Uterine smooth muscle cell (primary cell): Measurements from ENCODE around the gene GCSAM. TPM values are rescaled to one million over a fixed set of nuclear protein-coding genes. Genes with fewer than 3 reads are reported as not detected.

Source experiments
- total RNA-seq: library from RNA; depleted of rRNA; stranded (reverse); fragments of >200 nt; gene quantifications from 2 replicates; pipeline ENCODE4 v1.2.3, GENCODE V29; 2014

Gene GCSAM, protein sequence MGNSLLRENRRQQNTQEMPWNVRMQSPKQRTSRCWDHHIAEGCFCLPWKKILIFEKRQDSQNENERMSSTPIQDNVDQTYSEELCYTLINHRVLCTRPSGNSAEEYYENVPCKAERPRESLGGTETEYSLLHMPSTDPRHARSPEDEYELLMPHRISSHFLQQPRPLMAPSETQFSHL
- total RNA-seq, result not detected in 2 replicates

DNA sequence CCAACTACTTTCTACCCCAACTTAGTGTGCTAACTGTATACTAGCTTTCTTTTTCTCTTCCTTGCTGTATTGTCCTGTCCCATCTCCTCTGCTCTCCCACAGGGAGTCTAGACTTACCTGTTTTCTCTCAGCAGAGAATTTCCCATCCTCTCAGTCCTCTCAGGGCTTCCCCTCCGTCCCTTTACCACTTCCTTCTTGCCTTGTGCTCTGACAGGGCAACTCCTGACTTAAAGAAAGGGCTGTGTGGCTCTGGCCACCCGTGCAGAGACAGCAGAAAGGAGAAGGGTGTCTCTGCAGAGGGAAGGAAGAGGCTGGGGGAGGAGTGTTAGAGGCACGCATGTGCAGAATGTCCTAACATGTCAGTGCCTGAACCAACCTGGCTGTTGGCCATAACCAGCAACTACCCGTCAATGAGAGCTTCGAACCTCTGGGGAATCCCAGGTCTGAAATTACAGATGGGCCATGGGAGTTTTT is at the start of gene GCSAM:
TSS of gene GCSAM (minus strand) at position 274 of the 474 bp plus-strand sequence. CDS start at position 146, 128 bp downstream.

DNA sequence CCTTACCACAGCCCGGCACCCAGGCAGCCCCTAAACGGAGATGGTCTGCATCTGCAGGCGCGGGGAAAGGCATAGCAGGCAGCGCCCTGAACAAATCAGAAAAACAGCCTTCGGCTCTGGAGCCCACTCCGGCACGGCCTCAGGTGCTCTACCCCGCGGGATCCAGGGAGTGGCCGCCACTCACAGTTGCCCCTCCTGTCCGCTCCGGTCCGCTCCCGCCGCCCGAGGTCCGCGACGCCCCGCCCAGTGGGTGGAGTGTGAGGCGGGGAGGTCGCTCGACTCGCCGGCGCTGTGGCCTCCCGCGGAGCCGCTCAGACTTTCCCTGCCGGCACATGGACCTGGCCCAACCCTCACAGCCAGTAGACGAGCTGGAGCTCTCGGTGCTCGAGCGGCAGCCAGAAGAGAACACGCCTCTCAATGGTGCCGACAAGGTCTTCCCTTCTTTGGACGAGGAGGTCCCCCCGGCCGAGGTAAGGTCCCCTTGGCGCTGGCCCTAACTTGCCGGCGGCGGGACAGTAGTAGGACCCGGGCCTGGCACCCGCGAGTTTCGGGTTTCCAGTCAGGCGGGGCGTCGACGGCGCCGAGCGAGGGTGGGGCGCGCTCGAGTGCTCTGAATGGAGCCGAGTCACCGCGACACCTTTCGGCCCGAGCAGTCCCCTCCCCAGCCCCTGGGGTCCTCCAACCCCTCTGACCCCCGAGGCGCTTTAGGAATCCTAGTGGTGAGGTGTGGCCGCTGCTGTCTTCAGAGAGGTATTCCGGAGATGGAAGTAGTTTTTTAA is 46.8 kb downstream of the GCSAM start, which contains the start of gene C3orf52:
TSS of gene C3orf52 (plus strand) at position 314 of the 779 bp plus-strand sequence. CDS start at position 333, 19 bp downstream.

Other genes starting within 250 kb of the GCSAM start
- gene ABHD10, start 154.2 kb downstream of the GCSAM start, total RNA-seq, result 57.5 and 73.8 TPM in 2 replicates
- 9.2 and 29.5 TPM in 2 replicates for gene TAGLN3, start 134.3 kb downstream of the GCSAM start, total RNA-seq
- gene TMPRSS7, start 98.5 kb downstream of the GCSAM start, total RNA-seq, result 0.11 and 0.12 TPM in 2 replicates
- gene C3orf52, start 46.9 kb downstream of the GCSAM start, total RNA-seq, result 17.2 and 24.9 TPM in 2 replicates
- gene SLC9C1, start 161.0 kb upstream of the GCSAM start, total RNA-seq, result 0.12 and 0.22 TPM in 2 replicates
- 0.44 and 2.9 TPM in 2 replicates for gene CD200, start 199.9 kb upstream of the GCSAM start, total RNA-seq